ENCODE measurements around the gene SLC5A7.

Gene SLC5A7

GRCh38 chr2:107990718-107991117 is 4.4 kb downstream of the SLC5A7 start:
- TF ChIP-seq EZH2 (optimal IDR thresholded peaks at IDR 0.05; ENCODE audit: low read depth, low read length), result no peak
- no peak for TF ChIP-seq EZH2phosphoT487 (IDR thresholded peaks at IDR 0.05; ENCODE audit: low read length)
- TF ChIP-seq, protein P1, sequence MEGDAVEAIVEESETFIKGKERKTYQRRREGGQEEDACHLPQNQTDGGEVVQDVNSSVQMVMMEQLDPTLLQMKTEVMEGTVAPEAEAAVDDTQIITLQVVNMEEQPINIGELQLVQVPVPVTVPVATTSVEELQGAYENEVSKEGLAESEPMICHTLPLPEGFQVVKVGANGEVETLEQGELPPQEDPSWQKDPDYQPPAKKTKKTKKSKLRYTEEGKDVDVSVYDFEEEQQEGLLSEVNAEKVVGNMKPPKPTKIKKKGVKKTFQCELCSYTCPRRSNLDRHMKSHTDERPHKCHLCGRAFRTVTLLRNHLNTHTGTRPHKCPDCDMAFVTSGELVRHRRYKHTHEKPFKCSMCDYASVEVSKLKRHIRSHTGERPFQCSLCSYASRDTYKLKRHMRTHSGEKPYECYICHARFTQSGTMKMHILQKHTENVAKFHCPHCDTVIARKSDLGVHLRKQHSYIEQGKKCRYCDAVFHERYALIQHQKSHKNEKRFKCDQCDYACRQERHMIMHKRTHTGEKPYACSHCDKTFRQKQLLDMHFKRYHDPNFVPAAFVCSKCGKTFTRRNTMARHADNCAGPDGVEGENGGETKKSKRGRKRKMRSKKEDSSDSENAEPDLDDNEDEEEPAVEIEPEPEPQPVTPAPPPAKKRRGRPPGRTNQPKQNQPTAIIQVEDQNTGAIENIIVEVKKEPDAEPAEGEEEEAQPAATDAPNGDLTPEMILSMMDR (IDR thresholded peaks at IDR 0.05; ENCODE audit: low read length), result no peak
- Histone ChIP-seq H3K4me3 (ENCODE audit: low read length) (no peak overlapping the region), H4K20me1 (ENCODE audit: insufficient read depth, low read length) (no peaks in the 10 kb centered on the region), H2AFZ (ENCODE audit: low read length) (no peak overlapping the region), H3K27ac (ENCODE audit: low read length) (no peak overlapping the region), H3K36me3 (replicated peaks; ENCODE audit: insufficient read depth, low read length) (no peaks in the 10 kb centered on the region), H3K9me2 (replicated peaks; ENCODE audit: insufficient read depth, low read length) (no peaks in the 10 kb centered on the region), H3K79me2 (ENCODE audit: low read length) (no peaks in the 10 kb centered on the region), H3K9me3 (replicated peaks; ENCODE audit: insufficient read depth, low read length) (no peaks in the 10 kb centered on the region), H3K4me1 (ENCODE audit: low read length) (no peaks in the 10 kb centered on the region), H3K9ac (ENCODE audit: low read length) (no peak overlapping the region), H3K27me3 (replicated peaks; ENCODE audit: insufficient read depth, low read length) (no peaks in the 10 kb centered on the region), H3K4me2 (ENCODE audit: low read depth, low read length) (no peak overlapping the region), H3F3A (ENCODE audit: insufficient read depth, low read length) (no peaks in the 10 kb centered on the region)
- DNase-seq, result no peak

- Histone ChIP-seq H3K27ac (ENCODE audit: low read length) (no peak overlapping the region), H4K20me1 (ENCODE audit: insufficient read depth, low read length) (no peaks in the 10 kb centered on the region), H3K4me1 (ENCODE audit: low read length) (no peaks in the 10 kb centered on the region), H3K27me3 (replicated peaks; ENCODE audit: insufficient read depth, low read length) (no peaks in the 10 kb centered on the region), H3K9me3 (replicated peaks; ENCODE audit: insufficient read depth, low read length) (no peaks in the 10 kb centered on the region), H3K9me2 (replicated peaks; ENCODE audit: insufficient read depth, low read length) (no peaks in the 10 kb centered on the region), H3K4me2 (ENCODE audit: low read depth, low read length) (no peak overlapping the region), H3K79me2 (ENCODE audit: low read length) (no peaks in the 10 kb centered on the region), H3K9ac (ENCODE audit: low read length) (no peak overlapping the region), H3F3A (ENCODE audit: insufficient read depth, low read length) (no peaks in the 10 kb centered on the region), H2AFZ (ENCODE audit: low read length) (no peak overlapping the region), H3K36me3 (replicated peaks; ENCODE audit: insufficient read depth, low read length) (no peaks in the 10 kb centered on the region), H3K4me3 (ENCODE audit: low read length) (no peak overlapping the region)
- no peak for TF ChIP-seq EZH2 (optimal IDR thresholded peaks at IDR 0.05; ENCODE audit: low read depth, low read length)
- TF ChIP-seq, protein P1 (IDR thresholded peaks at IDR 0.05; ENCODE audit: low read length), result no peak
- no peak for TF ChIP-seq EZH2phosphoT487 (IDR thresholded peaks at IDR 0.05; ENCODE audit: low read length)
- DNase-seq, result no peak
These were observed 5.7 kb downstream of the SLC5A7 start for GRCh38 chr2:107992069-107992468.

GRCh38 chr2:107999158-107999557 is 12.8 kb downstream of the SLC5A7 start:
- Histone ChIP-seq H3K9me3 (replicated peaks; ENCODE audit: insufficient read depth, low read length) (no peaks in the 10 kb centered on the region), H3K27me3 (replicated peaks; ENCODE audit: insufficient read depth, low read length) (no peaks in the 10 kb centered on the region), H3K9me2 (replicated peaks; ENCODE audit: insufficient read depth, low read length) (no peaks in the 10 kb centered on the region), H3K79me2 (ENCODE audit: low read length) (no peaks in the 10 kb centered on the region), H3F3A (ENCODE audit: insufficient read depth, low read length) (no peaks in the 10 kb centered on the region), H3K4me2 (ENCODE audit: low read depth, low read length) (no peak overlapping the region), H3K4me3 (ENCODE audit: low read length) (no peak overlapping the region), H4K20me1 (ENCODE audit: insufficient read depth, low read length) (no peaks in the 10 kb centered on the region), H3K36me3 (replicated peaks; ENCODE audit: insufficient read depth, low read length) (no peaks in the 10 kb centered on the region), H3K27ac (ENCODE audit: low read length) (no peak overlapping the region), H2AFZ (ENCODE audit: low read length) (no peak overlapping the region), H3K9ac (ENCODE audit: low read length) (no peak overlapping the region), H3K4me1 (ENCODE audit: low read length) (no peaks in the 10 kb centered on the region)
- DNase-seq, result no peak
- TF ChIP-seq EZH2 (optimal IDR thresholded peaks at IDR 0.05; ENCODE audit: low read depth, low read length) (no peak), EZH2phosphoT487 (IDR thresholded peaks at IDR 0.05; ENCODE audit: low read length) (no peak)
- TF ChIP-seq, protein P1 (IDR thresholded peaks at IDR 0.05; ENCODE audit: low read length), result no peak
